ENCODE measurements around the gene MSH3.

GRCh38 chr5:80810425-80810824 lies 156.0 kb downstream of the MSH3 start:
- TF ChIP-seq CTCF (conservative IDR thresholded peaks at IDR 0.05): no peak
- no peak for TF ChIP-seq ZFX (IDR thresholded peaks at IDR 0.05)
